NCI-H2196 treated with DMSO at 0.1 percent for 48 hours (cell line): ENCODE results near the gene ADAM19.

Source experiments
- DNase-seq: peaks from one replicate; lab custom pipeline; 2025; ENCODE audit not compliant: unreplicated experiment; lab: John Stamatoyannopoulos, UW

The ADAM19 gene, protein sequence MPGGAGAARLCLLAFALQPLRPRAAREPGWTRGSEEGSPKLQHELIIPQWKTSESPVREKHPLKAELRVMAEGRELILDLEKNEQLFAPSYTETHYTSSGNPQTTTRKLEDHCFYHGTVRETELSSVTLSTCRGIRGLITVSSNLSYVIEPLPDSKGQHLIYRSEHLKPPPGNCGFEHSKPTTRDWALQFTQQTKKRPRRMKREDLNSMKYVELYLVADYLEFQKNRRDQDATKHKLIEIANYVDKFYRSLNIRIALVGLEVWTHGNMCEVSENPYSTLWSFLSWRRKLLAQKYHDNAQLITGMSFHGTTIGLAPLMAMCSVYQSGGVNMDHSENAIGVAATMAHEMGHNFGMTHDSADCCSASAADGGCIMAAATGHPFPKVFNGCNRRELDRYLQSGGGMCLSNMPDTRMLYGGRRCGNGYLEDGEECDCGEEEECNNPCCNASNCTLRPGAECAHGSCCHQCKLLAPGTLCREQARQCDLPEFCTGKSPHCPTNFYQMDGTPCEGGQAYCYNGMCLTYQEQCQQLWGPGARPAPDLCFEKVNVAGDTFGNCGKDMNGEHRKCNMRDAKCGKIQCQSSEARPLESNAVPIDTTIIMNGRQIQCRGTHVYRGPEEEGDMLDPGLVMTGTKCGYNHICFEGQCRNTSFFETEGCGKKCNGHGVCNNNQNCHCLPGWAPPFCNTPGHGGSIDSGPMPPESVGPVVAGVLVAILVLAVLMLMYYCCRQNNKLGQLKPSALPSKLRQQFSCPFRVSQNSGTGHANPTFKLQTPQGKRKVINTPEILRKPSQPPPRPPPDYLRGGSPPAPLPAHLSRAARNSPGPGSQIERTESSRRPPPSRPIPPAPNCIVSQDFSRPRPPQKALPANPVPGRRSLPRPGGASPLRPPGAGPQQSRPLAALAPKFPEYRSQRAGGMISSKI

GRCh38 chr5:157575381-157576020 is at the start of gene ADAM19:
ADAM19 (minus strand) TSS chr5:157575775; CDS start chr5:157575696, 79 bp downstream.
- DNase-seq: peak; percentile 22

- DNase-seq: no peak
Observed at GRCh38 chr5:157624144-157624543, 48.6 kb upstream of the ADAM19 start.

DNA sequence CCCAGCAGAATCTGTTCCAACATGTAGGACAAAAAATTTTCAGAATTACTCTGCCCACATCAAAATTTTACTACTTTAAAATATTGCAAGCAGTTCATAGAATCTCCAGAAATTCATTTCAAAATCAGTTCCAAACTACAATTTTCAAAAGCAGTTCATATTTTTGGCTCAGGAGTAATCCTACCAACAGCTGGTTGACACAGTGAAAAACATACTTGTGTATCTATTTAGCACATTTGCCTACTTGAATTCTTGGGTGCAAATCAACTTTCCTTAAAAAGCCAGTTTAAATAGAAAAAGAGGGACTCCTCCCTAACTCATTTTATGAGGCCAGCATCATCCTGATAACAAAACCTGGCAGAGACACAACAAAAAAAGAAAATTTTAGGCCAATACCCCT is 45.2 kb upstream of the ADAM19 start:
- no peak for DNase-seq

DNA sequence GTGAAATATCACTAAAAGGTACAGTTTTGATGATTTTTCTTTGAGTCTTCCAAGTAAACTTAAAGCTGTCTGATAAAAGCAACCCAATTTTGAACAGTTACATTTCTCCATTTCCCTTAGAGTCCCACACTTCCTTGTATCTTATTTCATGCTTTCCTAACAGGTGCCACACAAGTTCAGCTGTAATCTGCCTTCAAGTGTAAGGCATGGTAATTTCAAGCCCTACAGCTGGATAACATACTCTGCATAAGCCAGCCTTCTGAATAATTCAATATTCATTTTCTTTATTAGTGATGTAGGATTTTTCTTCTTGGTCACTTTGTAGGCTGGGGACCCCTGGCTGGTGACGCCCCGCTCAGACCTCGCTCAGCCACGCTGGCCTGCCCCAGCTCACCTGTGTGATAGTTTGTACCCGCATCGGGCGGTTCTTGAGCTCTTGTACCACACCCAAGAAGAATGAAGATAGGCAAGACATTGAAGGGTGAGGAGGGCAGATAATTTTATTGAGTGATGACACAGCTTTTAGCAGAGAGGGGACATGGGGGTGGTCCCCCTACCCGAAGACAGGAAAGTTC is 42.7 kb upstream of the ADAM19 start:
- DNase-seq: no peak

DNA sequence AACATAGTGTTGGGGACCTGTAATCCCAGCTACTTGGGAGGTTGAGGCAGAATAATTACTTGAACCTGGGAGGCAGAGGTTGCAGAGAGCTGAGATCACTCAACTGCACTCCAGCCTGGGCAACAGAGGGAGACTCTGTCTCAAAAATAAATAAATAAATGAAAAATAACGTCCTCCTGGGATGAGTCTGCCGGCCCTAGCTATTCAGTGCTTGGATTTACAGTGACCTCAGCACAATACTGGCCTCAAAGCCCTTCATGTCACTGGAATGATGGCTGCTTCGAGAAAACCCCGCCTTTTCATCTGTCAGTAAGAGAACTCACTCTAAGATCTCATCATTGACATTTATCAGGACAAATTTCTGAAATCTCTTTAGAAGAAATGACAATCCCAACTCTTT is 41.2 kb upstream of the ADAM19 start:
- DNase-seq: no peak

DNA sequence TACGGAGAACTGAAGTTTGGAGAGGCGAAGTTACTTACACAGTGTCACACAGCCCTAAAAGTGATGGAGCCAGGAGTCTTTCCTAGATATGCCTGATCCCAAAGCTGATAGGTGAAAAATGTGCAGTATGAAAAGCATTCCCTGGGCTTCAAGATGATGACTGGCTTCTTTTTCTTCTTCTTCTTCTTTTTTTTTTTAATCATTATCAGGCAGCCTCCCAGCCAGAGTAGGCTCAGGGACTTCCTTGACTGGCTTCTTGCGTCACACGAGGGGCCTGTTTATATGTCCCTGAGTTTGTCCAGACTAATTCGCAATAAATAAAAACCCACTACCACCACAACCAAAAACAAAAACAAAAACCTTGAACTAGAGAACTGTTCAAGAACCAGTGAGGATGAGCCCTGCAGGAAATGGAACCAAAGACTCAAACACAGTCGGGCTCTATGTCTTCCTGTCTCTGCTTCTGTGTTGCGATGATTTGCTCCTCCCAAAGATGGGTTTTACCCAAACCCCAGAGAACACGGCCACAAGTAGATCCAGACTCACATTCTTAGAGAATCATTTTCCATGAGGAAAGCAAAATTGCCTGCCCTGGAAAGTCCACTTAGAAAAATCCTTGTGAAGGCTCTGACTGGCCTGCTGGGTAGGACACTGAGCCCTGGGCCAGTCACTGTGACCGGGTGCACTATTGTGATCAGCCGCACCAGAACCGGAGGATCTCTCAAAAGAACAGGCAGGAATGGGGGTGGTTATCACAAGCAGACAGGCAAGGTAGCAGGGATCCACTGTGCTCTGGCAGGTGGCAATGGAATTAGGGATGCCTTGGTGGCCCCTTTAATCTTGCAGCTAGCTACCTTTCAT is 38.0 kb upstream of the ADAM19 start:
- DNase-seq: no peak

- no peak for DNase-seq
Observed at GRCh38 chr5:157612581-157612980, 37.0 kb upstream of the ADAM19 start.

GRCh38 chr5:157611571-157612476 is 36.2 kb upstream of the ADAM19 start:
- peak; percentile 77 for DNase-seq

GRCh38 chr5:157610990-157611389 is 35.4 kb upstream of the ADAM19 start:
- DNase-seq: no peak

DNA sequence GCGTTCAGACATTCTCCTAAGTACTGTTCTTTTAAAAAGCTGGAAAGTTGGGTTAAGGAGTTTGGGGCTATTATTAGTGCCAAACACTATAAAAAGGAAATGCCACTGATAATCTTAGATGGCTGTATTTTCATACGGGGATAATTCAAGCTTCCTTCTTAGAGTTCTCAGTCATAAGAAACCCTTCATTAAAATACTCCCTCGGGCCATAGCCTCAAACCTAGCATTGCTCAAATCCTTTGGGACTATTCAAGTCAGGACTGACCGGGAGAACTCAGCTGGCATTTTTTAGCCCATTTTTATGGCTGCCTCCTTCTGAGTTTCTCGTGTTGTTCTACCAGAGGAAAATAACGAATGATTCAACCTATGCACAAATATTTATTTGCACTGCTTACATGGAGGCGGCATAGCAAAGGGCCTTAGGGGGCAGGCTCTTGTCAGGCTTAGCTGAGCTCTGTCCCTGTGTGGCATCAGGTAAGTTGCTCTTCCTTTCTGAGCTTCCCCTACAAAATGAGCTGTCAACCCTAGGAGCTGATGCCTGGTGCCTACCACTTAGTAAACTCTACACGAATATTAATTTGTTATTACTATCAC is 33.5 kb upstream of the ADAM19 start:
- DNase-seq: no peak

DNA sequence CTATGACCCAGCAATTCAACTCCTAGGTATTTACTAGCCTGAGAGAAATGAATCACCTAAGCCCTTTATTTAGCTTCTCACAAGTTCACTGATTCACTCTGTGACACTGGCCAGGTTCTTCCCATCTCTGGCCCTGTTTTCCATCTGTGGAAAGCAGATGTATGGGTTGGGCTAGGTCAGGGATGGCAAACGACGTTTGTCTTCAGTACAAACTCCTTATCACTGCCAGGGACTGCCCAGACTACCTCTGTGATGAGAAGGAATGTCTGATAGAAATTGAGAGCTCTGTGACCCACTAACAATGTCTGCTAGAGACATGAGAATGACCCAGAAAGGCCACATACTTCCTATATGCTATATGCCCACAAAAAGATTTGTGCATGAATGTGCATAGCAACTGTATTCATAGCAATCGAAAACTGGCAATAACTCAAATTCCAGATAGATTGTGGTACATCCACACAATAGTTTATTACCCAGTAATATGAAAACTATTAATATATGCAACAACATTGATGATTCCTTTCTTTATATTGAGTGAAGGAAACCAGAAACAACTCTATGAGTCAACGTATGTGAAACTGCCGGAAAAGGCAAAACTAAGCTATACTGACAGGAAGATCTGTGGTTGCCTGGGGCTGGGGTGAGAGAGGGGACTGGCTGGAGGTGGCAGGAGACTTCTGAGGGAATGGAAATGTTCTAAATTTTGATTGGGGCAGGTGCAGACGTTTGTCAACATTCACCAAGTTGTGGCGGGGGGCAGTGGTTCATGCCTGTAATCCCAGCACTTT is 32.0 kb upstream of the ADAM19 start:
- DNase-seq: no peak

GRCh38 chr5:157606046-157606445 is 30.5 kb upstream of the ADAM19 start:
- DNase-seq: no peak

- no peak for DNase-seq
Observed at GRCh38 chr5:157603333-157604190, 28.0 kb upstream of the ADAM19 start.

- DNase-seq: no peak
Observed at GRCh38 chr5:157602505-157602904, 26.9 kb upstream of the ADAM19 start.

GRCh38 chr5:157600252-157600651 is 24.7 kb upstream of the ADAM19 start:
- no peak for DNase-seq

GRCh38 chr5:157599565-157599964 is 24.0 kb upstream of the ADAM19 start:
- DNase-seq: no peak

DNA sequence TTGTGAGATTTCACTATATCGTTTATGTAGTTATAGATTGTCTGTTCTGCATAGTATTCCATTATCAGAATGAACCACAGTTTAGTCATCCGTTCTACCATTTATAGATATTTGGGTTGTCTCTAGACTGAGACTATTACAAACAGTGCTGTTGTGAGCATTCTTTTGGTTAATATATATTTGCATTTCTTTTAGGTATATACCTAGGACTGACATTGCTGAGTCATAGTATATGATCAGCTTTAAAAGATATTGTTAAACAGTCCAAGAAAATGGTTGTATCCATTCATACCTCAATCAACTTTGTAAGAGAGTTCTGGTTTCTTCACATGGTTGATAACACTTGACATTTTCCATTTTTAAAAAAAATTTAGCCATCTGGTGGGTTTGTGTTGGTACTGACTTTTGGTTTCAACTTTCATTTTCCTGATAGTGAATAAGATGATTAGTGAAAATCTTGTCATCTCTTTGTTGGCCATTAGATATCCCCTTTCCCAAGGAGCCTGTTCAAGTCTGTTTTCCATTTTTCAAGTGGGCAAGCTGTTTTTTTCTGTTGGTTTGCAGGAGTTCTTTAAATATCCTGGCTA is 22.9 kb upstream of the ADAM19 start:
- DNase-seq: no peak
